Measurements from ENCODE around the gene WDR3.

WDR3 gene

GRCh38 chr1:117981455-117982192, 52.1 kb downstream of the WDR3 start:
- H3K9me3 ChIP-seq (ENCODE audit: control insufficient read depth in 2 of 2, low read length in 2 of 2) = no peaks in the 10 kb centered on the region
- no peak overlapping the region for H3K9ac ChIP-seq (ENCODE audit: low read depth in 1 of 2, low read length in 2 of 2)
- no peaks in the 10 kb centered on the region for H3K27me3 ChIP-seq (ENCODE audit: control insufficient read depth in 2 of 2, insufficient read depth in 2 of 2, low read length in 2 of 2)
- no peak overlapping the region for H3K4me3 ChIP-seq (ENCODE audit: low read length in 2 of 2)
- no peaks in the 10 kb centered on the region for H3K36me3 ChIP-seq (ENCODE audit: control insufficient read depth in 2 of 2, insufficient read depth in 2 of 2, low read length in 2 of 2)
- no peaks in the 10 kb centered on the region for H3K4me1 ChIP-seq (ENCODE audit: control insufficient read depth in 2 of 2, insufficient read depth in 2 of 2, low read length in 2 of 2)
- no peak overlapping the region for H3K27ac ChIP-seq (ENCODE audit: low read depth in 2 of 2, low read length in 2 of 2)

- no peak overlapping the region for H3K27ac ChIP-seq (ENCODE audit: low read depth in 2 of 2, low read length in 2 of 2)
- no peaks in the 10 kb centered on the region for H3K9me3 ChIP-seq (ENCODE audit: control insufficient read depth in 2 of 2, low read length in 2 of 2)
- no peak overlapping the region for H3K9ac ChIP-seq (ENCODE audit: low read depth in 1 of 2, low read length in 2 of 2)
- H3K4me1 ChIP-seq (ENCODE audit: control insufficient read depth in 2 of 2, insufficient read depth in 2 of 2, low read length in 2 of 2) = no peaks in the 10 kb centered on the region
- no peaks in the 10 kb centered on the region for H3K27me3 ChIP-seq (ENCODE audit: control insufficient read depth in 2 of 2, insufficient read depth in 2 of 2, low read length in 2 of 2)
- no peaks in the 10 kb centered on the region for H3K36me3 ChIP-seq (ENCODE audit: control insufficient read depth in 2 of 2, insufficient read depth in 2 of 2, low read length in 2 of 2)
- no peak overlapping the region for H3K4me3 ChIP-seq (ENCODE audit: low read length in 2 of 2)
Measured at GRCh38 chr1:117985239-117985638, 55.7 kb downstream of the WDR3 start.

GRCh38 chr1:117985973-117986372, 56.4 kb downstream of the WDR3 start:
- Histone ChIP-seq H3K4me3 (ENCODE audit: low read length in 2 of 2) (no peak overlapping the region), H3K36me3 (ENCODE audit: control insufficient read depth in 2 of 2, insufficient read depth in 2 of 2, low read length in 2 of 2) (no peaks in the 10 kb centered on the region), H3K27me3 (ENCODE audit: control insufficient read depth in 2 of 2, insufficient read depth in 2 of 2, low read length in 2 of 2) (no peaks in the 10 kb centered on the region), H3K27ac (ENCODE audit: low read depth in 2 of 2, low read length in 2 of 2) (no peak overlapping the region), H3K4me1 (ENCODE audit: control insufficient read depth in 2 of 2, insufficient read depth in 2 of 2, low read length in 2 of 2) (no peaks in the 10 kb centered on the region), H3K9ac (ENCODE audit: low read depth in 1 of 2, low read length in 2 of 2) (no peak overlapping the region), H3K9me3 (ENCODE audit: control insufficient read depth in 2 of 2, low read length in 2 of 2) (no peaks in the 10 kb centered on the region)

- Histone ChIP-seq H3K9me3 (ENCODE audit: control insufficient read depth in 2 of 2, low read length in 2 of 2) (no peaks in the 10 kb centered on the region), H3K4me1 (ENCODE audit: control insufficient read depth in 2 of 2, insufficient read depth in 2 of 2, low read length in 2 of 2) (no peaks in the 10 kb centered on the region), H3K27ac (ENCODE audit: low read depth in 2 of 2, low read length in 2 of 2) (no peak overlapping the region), H3K9ac (ENCODE audit: low read depth in 1 of 2, low read length in 2 of 2) (no peak overlapping the region), H3K27me3 (ENCODE audit: control insufficient read depth in 2 of 2, insufficient read depth in 2 of 2, low read length in 2 of 2) (no peaks in the 10 kb centered on the region), H3K36me3 (ENCODE audit: control insufficient read depth in 2 of 2, insufficient read depth in 2 of 2, low read length in 2 of 2) (no peaks in the 10 kb centered on the region), H3K4me3 (ENCODE audit: low read length in 2 of 2) (no peak overlapping the region)
Measured at GRCh38 chr1:118004312-118004711, 74.8 kb downstream of the WDR3 start.

- Histone ChIP-seq H3K36me3 (ENCODE audit: control insufficient read depth in 2 of 2, insufficient read depth in 2 of 2, low read length in 2 of 2) (no peaks in the 10 kb centered on the region), H3K27ac (ENCODE audit: low read depth in 2 of 2, low read length in 2 of 2) (no peak overlapping the region)
Measured at GRCh38 chr1:118007391-118007790, 77.9 kb downstream of the WDR3 start.

GRCh38 chr1:118008011-118008410, 78.5 kb downstream of the WDR3 start:
- H3K4me1 ChIP-seq (ENCODE audit: control insufficient read depth in 2 of 2, insufficient read depth in 2 of 2, low read length in 2 of 2) = no peaks in the 10 kb centered on the region
- H3K9ac ChIP-seq (ENCODE audit: low read depth in 1 of 2, low read length in 2 of 2) = no peak overlapping the region
- H3K36me3 ChIP-seq (ENCODE audit: control insufficient read depth in 2 of 2, insufficient read depth in 2 of 2, low read length in 2 of 2) = no peaks in the 10 kb centered on the region
- H3K4me3 ChIP-seq (ENCODE audit: low read length in 2 of 2) = no peak overlapping the region
- H3K9me3 ChIP-seq (ENCODE audit: control insufficient read depth in 2 of 2, low read length in 2 of 2) = no peaks in the 10 kb centered on the region
- no peaks in the 10 kb centered on the region for H3K27me3 ChIP-seq (ENCODE audit: control insufficient read depth in 2 of 2, insufficient read depth in 2 of 2, low read length in 2 of 2)
- no peak overlapping the region for H3K27ac ChIP-seq (ENCODE audit: low read depth in 2 of 2, low read length in 2 of 2)

More at GRCh38 chr1:118007391-118007790, 77.9 kb downstream of the WDR3 start:
- H3K9ac ChIP-seq (ENCODE audit: low read depth in 1 of 2, low read length in 2 of 2) = no peak overlapping the region
- H3K4me3 ChIP-seq (ENCODE audit: low read length in 2 of 2) = no peak overlapping the region
- H3K27me3 ChIP-seq (ENCODE audit: control insufficient read depth in 2 of 2, insufficient read depth in 2 of 2, low read length in 2 of 2) = no peaks in the 10 kb centered on the region
- no peaks in the 10 kb centered on the region for H3K4me1 ChIP-seq (ENCODE audit: control insufficient read depth in 2 of 2, insufficient read depth in 2 of 2, low read length in 2 of 2)
- H3K9me3 ChIP-seq (ENCODE audit: control insufficient read depth in 2 of 2, low read length in 2 of 2) = no peaks in the 10 kb centered on the region

- Histone ChIP-seq H3K9me3 (ENCODE audit: control insufficient read depth in 2 of 2, low read length in 2 of 2) (no peaks in the 10 kb centered on the region), H3K36me3 (ENCODE audit: control insufficient read depth in 2 of 2, insufficient read depth in 2 of 2, low read length in 2 of 2) (no peaks in the 10 kb centered on the region), H3K9ac (ENCODE audit: low read depth in 1 of 2, low read length in 2 of 2) (no peak overlapping the region), H3K4me3 (ENCODE audit: low read length in 2 of 2) (no peak overlapping the region), H3K27ac (ENCODE audit: low read depth in 2 of 2, low read length in 2 of 2) (no peak overlapping the region), H3K4me1 (ENCODE audit: control insufficient read depth in 2 of 2, insufficient read depth in 2 of 2, low read length in 2 of 2) (no peaks in the 10 kb centered on the region), H3K27me3 (ENCODE audit: control insufficient read depth in 2 of 2, insufficient read depth in 2 of 2, low read length in 2 of 2) (no peaks in the 10 kb centered on the region)
Measured at GRCh38 chr1:118012515-118013124, 83.1 kb downstream of the WDR3 start.

- Histone ChIP-seq H3K36me3 (ENCODE audit: control insufficient read depth in 2 of 2, insufficient read depth in 2 of 2, low read length in 2 of 2) (no peaks in the 10 kb centered on the region), H3K4me3 (ENCODE audit: low read length in 2 of 2) (no peak overlapping the region), H3K9ac (ENCODE audit: low read depth in 1 of 2, low read length in 2 of 2) (no peak overlapping the region), H3K4me1 (ENCODE audit: control insufficient read depth in 2 of 2, insufficient read depth in 2 of 2, low read length in 2 of 2) (no peaks in the 10 kb centered on the region), H3K27ac (ENCODE audit: low read depth in 2 of 2, low read length in 2 of 2) (no peak overlapping the region), H3K27me3 (ENCODE audit: control insufficient read depth in 2 of 2, insufficient read depth in 2 of 2, low read length in 2 of 2) (no peaks in the 10 kb centered on the region), H3K9me3 (ENCODE audit: control insufficient read depth in 2 of 2, low read length in 2 of 2) (no peaks in the 10 kb centered on the region)
Measured at GRCh38 chr1:118013336-118013735, 83.8 kb downstream of the WDR3 start.

GRCh38 chr1:118013938-118014337, 84.4 kb downstream of the WDR3 start:
- H3K4me3 ChIP-seq (ENCODE audit: low read length in 2 of 2) = no peak overlapping the region
- H3K27me3 ChIP-seq (ENCODE audit: control insufficient read depth in 2 of 2, insufficient read depth in 2 of 2, low read length in 2 of 2) = no peaks in the 10 kb centered on the region
- H3K36me3 ChIP-seq (ENCODE audit: control insufficient read depth in 2 of 2, insufficient read depth in 2 of 2, low read length in 2 of 2) = no peaks in the 10 kb centered on the region

More at GRCh38 chr1:118013938-118014337, 84.4 kb downstream of the WDR3 start:
- H3K9me3 ChIP-seq (ENCODE audit: control insufficient read depth in 2 of 2, low read length in 2 of 2) = no peaks in the 10 kb centered on the region
- no peak overlapping the region for H3K9ac ChIP-seq (ENCODE audit: low read depth in 1 of 2, low read length in 2 of 2)
- no peak overlapping the region for H3K27ac ChIP-seq (ENCODE audit: low read depth in 2 of 2, low read length in 2 of 2)
- H3K4me1 ChIP-seq (ENCODE audit: control insufficient read depth in 2 of 2, insufficient read depth in 2 of 2, low read length in 2 of 2) = no peaks in the 10 kb centered on the region
